HG02798 (cell line): ENCODE results near the gene KRT73.

Source experiments
- ATAC-seq: cut with Tn5 transposase; IDR thresholded peaks from one replicate; pipeline ENCODE4 v1.9.1; 2021; ENCODE audit warnings: mild to moderate bottlenecking; ENCODE audit not compliant: unreplicated experiment, poor library complexity

The KRT73 gene

GRCh38 chr12:52646613-52647012, 28.3 kb upstream of the KRT73 start:
- ATAC-seq, result no peak

GRCh38 chr12:52645982-52646381, 27.6 kb upstream of the KRT73 start:
- ATAC-seq, result no peak

GRCh38 chr12:52645120-52645761, 26.9 kb upstream of the KRT73 start:
- no peak for ATAC-seq

GRCh38 chr12:52644078-52644415, 25.7 kb upstream of the KRT73 start:
- no peak for ATAC-seq

- ATAC-seq, result no peak
Measured at GRCh38 chr12:52643233-52644077, 25.1 kb upstream of the KRT73 start.

GRCh38 chr12:52641468-52641867, 23.1 kb upstream of the KRT73 start:
- ATAC-seq, result no peak

GRCh38 chr12:52637299-52637698, 18.9 kb upstream of the KRT73 start:
- ATAC-seq, result no peak

- no peak for ATAC-seq
Measured at GRCh38 chr12:52636592-52637258, 18.4 kb upstream of the KRT73 start.

- no peak for ATAC-seq
Measured at GRCh38 chr12:52636189-52636588, 17.8 kb upstream of the KRT73 start.

- ATAC-seq, result no peak
Measured at GRCh38 chr12:52634266-52635056, 16.1 kb upstream of the KRT73 start.

- no peak for ATAC-seq
Measured at GRCh38 chr12:52633383-52633782, 15.0 kb upstream of the KRT73 start.

- ATAC-seq, result no peak
Measured at GRCh38 chr12:52632656-52633055, 14.3 kb upstream of the KRT73 start.

GRCh38 chr12:52631676-52632459, 13.5 kb upstream of the KRT73 start:
- ATAC-seq, result no peak

- ATAC-seq, result no peak
Measured at GRCh38 chr12:52631264-52631663, 12.9 kb upstream of the KRT73 start.

GRCh38 chr12:52630599-52631200, 12.3 kb upstream of the KRT73 start:
- ATAC-seq, result no peak

- ATAC-seq, result no peak
Measured at GRCh38 chr12:52630008-52630500, 11.7 kb upstream of the KRT73 start.

GRCh38 chr12:52629281-52630007, 11.1 kb upstream of the KRT73 start:
- no peak for ATAC-seq

GRCh38 chr12:52628841-52629240, 10.5 kb upstream of the KRT73 start:
- ATAC-seq, result no peak

- no peak for ATAC-seq
Measured at GRCh38 chr12:52628111-52628507, 9.8 kb upstream of the KRT73 start.
